Retinal pigment epithelial cell (primary cell): Measurements from ENCODE around the gene PIM3.

Source experiments
- DNase-seq: peaks from one replicate; pipeline ENCODE4 v3.0.0-alpha.2; 2010; ENCODE audit warnings: low read depth
- H3K4me3 ChIP-seq: 2 replicates; pipeline ENCODE4 v1.5.1; 2011; ENCODE audit warnings: mild to moderate bottlenecking, low read length, control low read depth, moderate library complexity
- CTCF ChIP-seq: conservative IDR thresholded peaks from 2 replicates; pipeline ENCODE4 v1.5.1; 2011; ENCODE audit warnings: low read depth, low read length, control low read depth, inconsistent platforms

Gene PIM3

DNA sequence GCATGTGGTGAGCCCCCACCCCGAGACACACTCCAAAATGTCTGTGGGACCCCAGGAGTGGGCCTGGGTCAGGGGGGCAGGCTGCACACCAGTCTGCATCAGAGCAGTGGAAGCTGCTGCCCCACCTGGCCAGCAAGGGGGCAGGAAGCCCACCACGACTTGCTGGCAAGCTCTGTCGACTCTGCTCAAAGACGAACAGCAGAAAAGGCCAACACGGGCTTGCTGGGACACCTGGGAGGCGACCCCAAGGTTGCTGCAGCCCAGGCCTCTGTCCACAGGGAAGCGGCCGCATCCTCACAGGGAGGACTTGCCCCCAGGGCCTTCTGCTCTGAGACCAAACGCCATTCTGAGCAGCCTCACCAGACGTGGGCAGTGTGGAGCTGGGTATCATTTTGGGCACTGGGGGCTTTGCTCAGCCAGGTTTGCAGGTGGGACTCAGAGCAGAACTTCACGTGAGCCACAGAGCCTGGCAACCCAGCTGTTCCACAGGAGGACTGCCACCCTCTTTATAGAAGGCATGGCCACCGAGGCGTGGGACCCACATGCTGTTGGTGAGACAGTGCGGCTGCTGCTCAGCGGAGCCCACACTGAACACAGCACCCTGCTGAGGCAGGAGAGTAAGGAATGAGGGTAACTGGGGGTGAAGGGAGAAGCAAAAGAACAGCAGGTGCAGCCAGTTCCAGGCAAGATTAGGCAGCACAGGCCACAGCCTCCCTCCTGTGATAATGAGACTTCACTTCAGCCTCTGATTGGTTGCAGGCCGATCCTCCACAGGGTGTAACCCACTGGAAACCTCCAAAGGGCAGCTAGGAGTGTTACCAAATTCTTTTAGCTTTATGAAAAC is 41.0 kb downstream of the PIM3 start:
- no peak for DNase-seq
- no peak for TF ChIP-seq CTCF
- H3K4me3 ChIP-seq: no peak overlapping the region

- no peak for TF ChIP-seq CTCF
- DNase-seq: no peak
- H3K4me3 ChIP-seq: no peak overlapping the region
Measured at GRCh38 chr22:50002791-50003190, 42.2 kb downstream of the PIM3 start.

GRCh38 chr22:50004918-50005317 is 44.3 kb downstream of the PIM3 start:
- TF ChIP-seq CTCF: no peak
- no peak for DNase-seq
- H3K4me3 ChIP-seq: no peak overlapping the region

DNA sequence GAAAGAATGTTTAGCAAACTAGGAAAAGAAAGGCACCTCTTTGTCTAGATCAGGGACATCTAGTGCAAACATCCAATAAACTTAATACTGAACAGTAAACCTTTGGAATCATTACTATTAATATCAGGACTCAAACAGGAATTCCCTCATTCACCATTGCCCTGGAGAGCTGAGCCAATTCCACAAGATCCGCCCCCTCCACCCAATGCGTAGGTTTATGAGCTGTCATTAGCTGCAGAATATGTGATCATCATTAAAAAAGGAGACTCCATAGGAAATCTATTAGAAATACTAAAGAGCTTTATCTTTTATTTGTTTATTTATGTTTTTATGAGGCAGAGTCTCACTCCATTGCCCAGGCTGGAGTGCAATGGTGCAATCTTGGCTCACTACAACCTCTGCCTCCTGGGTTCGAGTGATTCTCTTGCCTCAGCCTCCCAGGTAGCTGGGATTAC is 46.5 kb downstream of the PIM3 start:
- DNase-seq: no peak
- TF ChIP-seq CTCF: no peak
- no peak overlapping the region for H3K4me3 ChIP-seq

DNA sequence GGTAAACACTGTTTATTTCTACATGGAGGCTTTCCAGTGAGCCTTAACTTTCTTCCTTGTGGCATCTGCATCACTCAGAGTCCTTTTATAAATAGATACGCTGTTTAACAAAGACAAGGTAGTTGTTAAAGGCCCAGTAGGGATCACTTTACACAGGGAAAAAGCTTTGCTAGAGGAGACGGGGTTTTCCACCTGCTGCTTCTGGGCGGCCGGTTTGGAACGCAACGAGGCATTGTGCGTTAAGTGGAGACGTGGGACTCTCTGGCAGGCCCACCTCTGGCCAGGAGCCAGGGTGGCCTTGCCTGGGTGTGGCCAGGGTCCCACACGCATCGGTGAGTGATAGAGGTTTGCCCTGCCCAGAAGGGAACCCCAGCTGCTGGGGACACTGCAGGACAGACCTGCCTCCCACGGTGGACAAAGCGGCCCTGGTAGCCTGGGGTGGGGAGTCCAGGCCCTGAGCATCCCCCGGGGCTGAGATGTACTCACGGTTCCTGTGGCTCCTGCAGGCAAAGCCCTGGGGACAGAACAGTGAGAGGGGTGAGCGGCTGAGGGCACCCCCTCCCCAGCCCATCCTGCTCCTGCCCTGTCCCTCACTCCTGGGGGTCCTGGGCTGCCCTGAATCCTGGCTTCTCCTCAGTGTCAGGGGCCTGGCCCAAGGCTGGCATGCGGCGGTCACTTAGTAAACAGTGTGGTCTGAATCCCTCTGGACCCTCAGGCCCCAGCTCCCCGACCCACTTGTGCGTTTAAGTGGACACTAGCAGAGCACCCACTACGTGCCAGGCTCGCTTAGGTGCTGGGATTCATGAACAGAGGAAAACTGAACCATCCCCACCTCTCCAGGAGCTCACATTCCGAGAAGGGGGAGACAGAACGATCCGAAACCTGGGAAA is 47.8 kb downstream of the PIM3 start:
- no peak overlapping the region for H3K4me3 ChIP-seq
- no peak for DNase-seq
- no peak for TF ChIP-seq CTCF

DNA sequence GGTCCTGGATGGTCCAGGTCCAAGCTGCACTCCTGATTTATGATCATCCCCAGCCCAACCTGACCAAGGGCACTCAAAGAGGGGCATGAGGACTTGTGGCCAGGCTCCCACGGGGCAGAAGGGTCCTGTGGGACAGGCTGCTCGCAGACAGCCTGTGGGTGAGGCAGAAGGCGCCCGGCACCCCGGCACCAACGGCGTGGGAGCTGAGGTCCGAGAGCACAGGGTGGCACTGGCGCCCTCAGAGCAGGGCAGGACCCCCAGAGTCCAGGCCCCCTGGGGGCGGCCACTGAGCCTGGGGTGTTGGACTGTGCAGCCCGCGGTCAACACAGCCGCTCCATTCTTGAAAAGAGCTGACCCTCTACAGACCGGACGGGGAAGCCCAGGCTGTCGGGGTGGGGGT is 48.7 kb downstream of the PIM3 start:
- no peak overlapping the region for H3K4me3 ChIP-seq
- TF ChIP-seq CTCF: no peak
- DNase-seq: no peak
